AG10803 (cell line): ENCODE data around the gene ABHD16A.

Experiments
- DNase-seq: peaks from one replicate; pipeline ENCODE4 v3.0.0; 2010; ENCODE audit warnings: low read depth
- H3K4me3 ChIP-seq: 2 replicates; pipeline ENCODE4 v1.5.1; 2011; ENCODE audit warnings: mild to moderate bottlenecking, low read length, control low read depth
- TF ChIP-seq, protein P1 (sequence below): conservative IDR thresholded peaks from 2 replicates; pipeline ENCODE4 v1.5.1; 2011; ENCODE audit warnings: mild to moderate bottlenecking, low read length, control low read depth, inconsistent platforms

Gene ABHD16A

GRCh38 chr6:31702819-31703716 lies at the start of gene ABHD16A:
TSS of gene ABHD16A (minus strand) at chr6:31703324. CDS start at chr6:31703281, 43 bp downstream.
- TF ChIP-seq, protein P1, sequence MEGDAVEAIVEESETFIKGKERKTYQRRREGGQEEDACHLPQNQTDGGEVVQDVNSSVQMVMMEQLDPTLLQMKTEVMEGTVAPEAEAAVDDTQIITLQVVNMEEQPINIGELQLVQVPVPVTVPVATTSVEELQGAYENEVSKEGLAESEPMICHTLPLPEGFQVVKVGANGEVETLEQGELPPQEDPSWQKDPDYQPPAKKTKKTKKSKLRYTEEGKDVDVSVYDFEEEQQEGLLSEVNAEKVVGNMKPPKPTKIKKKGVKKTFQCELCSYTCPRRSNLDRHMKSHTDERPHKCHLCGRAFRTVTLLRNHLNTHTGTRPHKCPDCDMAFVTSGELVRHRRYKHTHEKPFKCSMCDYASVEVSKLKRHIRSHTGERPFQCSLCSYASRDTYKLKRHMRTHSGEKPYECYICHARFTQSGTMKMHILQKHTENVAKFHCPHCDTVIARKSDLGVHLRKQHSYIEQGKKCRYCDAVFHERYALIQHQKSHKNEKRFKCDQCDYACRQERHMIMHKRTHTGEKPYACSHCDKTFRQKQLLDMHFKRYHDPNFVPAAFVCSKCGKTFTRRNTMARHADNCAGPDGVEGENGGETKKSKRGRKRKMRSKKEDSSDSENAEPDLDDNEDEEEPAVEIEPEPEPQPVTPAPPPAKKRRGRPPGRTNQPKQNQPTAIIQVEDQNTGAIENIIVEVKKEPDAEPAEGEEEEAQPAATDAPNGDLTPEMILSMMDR: no peak
- H3K4me3 ChIP-seq: peak within 1 kb of the TSS; percentile 93
- peak; percentile 97 for DNase-seq

GRCh38 chr6:31752739-31753319 lies 49.7 kb upstream of the ABHD16A start:
- peak; percentile 65 for DNase-seq
- TF ChIP-seq, protein P1: no peak
- no peak overlapping the region for H3K4me3 ChIP-seq

GRCh38 chr6:31750411-31751022 lies 47.4 kb upstream of the ABHD16A start:
- DNase-seq: no peak
- TF ChIP-seq, protein P1: no peak
- no peak overlapping the region for H3K4me3 ChIP-seq

DNA sequence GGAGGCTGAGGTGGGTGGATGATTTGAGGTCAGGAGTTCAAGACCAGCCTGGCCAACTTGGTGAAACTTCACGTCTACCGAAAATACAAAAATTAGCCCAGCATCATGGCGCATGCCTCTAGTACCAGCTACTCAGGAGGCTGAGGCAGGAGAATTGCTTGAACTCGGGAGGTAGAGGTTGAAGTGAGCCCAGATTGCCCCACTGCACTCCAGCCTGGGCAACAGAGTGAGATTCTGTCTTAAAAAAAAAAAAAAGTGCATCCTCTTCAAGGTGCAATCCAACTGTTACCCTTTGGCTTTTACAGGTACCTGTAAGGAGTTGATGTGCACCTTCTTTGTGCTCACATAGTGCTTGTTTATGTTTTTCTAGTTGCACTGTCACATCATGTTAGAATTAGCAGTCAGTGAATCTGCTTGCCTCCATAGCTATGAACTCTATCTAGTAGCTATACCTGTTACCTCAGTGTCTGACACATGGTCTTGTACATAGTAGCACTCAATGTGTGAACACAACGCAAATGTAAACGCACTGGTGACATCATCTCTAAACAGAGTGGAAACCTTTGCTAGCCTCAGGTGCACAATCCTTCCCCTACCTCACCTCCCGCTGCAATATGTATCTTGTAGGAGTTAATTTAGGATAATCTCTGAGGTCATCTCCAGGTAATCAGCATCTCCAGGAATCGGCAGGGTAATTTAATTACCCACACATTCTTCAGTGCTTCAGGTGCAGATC lies 46.3 kb upstream of the ABHD16A start:
- TF ChIP-seq, protein P1: no peak
- DNase-seq: no peak
- H3K4me3 ChIP-seq: no peak overlapping the region

GRCh38 chr6:31744422-31744821 lies 41.3 kb upstream of the ABHD16A start:
- TF ChIP-seq, protein P1: no peak
- DNase-seq: no peak

DNA sequence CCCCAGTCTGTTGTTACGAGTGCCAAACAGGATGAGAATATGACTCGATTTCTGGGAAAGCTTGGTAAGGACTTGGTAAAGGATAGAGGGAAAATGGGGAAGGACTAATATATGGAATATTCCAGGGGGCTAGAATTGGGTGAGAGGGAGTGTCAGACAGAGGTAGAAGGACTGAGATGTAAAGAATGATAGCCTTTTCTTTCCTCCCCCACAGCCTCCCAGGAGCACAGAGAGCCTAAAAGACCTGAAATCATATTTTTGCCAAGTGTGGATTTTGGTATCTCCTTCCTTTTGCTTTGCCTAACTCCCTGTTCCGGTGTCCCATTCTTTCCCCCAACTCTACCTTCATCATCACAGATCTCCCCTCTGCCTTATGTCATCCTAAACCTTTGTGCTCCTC lies 39.8 kb upstream of the ABHD16A start:
- TF ChIP-seq, protein P1: no peak
- DNase-seq: no peak
- no peak overlapping the region for H3K4me3 ChIP-seq

More at GRCh38 chr6:31744422-31744821, 41.3 kb upstream of the ABHD16A start:
- H3K4me3 ChIP-seq: no peak overlapping the region
